Measurements from ENCODE around the gene SLC41A3. TPM values are rescaled to one million over a fixed set of nuclear protein-coding genes. Genes with fewer than 3 reads are reported as not detected.

Gene SLC41A3
- total and polyA plus RNA-seq, 2 of the 8 experiments (the other 6 are each of a cell fraction or from before 2014, with no cell fraction given) = 30.2 to 56.4 TPM

- H3K4ac ChIP-seq (replicated peaks; ENCODE audit: insufficient read length, low read depth, low read length) = no peak overlapping the region
- H3K4me1 ChIP-seq (replicated peaks in 1 of 4; ENCODE audit: control insufficient read depth in 3 of 4, insufficient read depth in 4 of 4, low read length in 3 of 4) = no peaks in the 10 kb centered on the region; a peak in 1 of 7 replicates
- H3K4me2 ChIP-seq (ENCODE audit: insufficient read depth in 1 of 2, low read depth in 2 of 2, low read length in 2 of 2) = no peak overlapping the region
- H3K27ac ChIP-seq (ENCODE audit: low read depth, low read length) = no peak overlapping the region
- H2BK15ac ChIP-seq (ENCODE audit: low read length) = no peak overlapping the region
- no peak overlapping the region for H3K9ac ChIP-seq (replicated peaks in 1 of 4; ENCODE audit: extremely low read depth in 1 of 4, low read depth in 3 of 4, low read length in 3 of 4)
- ChIA-PET CTCF (ENCODE audit: partially characterized antibody) (interaction anchor here (1.0 to 5.5 kb wide), 5 partner anchors 10 to 29 kb away, joined by 3 to 52 read pairs (median 3); no protein-coding TSS in a partner anchor), POLR2A (ENCODE audit: partially characterized antibody) (no interaction called here)
- H3K56ac ChIP-seq (replicated peaks; ENCODE audit: insufficient read length, low read depth, low read length) = no peak overlapping the region
- no peak overlapping the region for H2BK12ac ChIP-seq (ENCODE audit: low read depth, low read length)
- no peaks in the 10 kb centered on the region for H3K79me1 ChIP-seq (ENCODE audit: low read depth, low read length)
- H2AFZ ChIP-seq (ENCODE audit: low read length) = no peak overlapping the region
- no peak overlapping the region for H2BK5ac ChIP-seq (ENCODE audit: low read depth, low read length)
- H3K18ac ChIP-seq (ENCODE audit: extremely low read depth, low read length) = no peak overlapping the region
- H3K27me3 ChIP-seq (replicated peaks in 1 of 4; ENCODE audit: control insufficient read depth in 3 of 4, extremely low read depth in 1 of 4, insufficient read depth in 3 of 4, low read length in 3 of 4) = 0 out of 7 replicates have a peak, but pooled peaks cover 0 to 2% (median 0%) of the 10 kb centered on the region in 4 experiments
- H3K4me3 ChIP-seq (ENCODE audit: extremely low read depth in 1 of 4, insufficient read depth in 2 of 4, low read depth in 3 of 4, low read length in 4 of 4) = no peak overlapping the region
- DNase-seq (ENCODE audit: low read depth in 1 of 2, low spot score in 2 of 2) = no peak
- no peak overlapping the region for H2BK120ac ChIP-seq (replicated peaks; ENCODE audit: low read depth, low read length)
- H4K20me1 ChIP-seq (replicated peaks in 1 of 2; ENCODE audit: control insufficient read depth in 1 of 2, insufficient read depth in 2 of 2, low read length in 2 of 2) = no peaks in the 10 kb centered on the region
- H3K79me2 ChIP-seq (ENCODE audit: control insufficient read depth in 1 of 2, insufficient read depth in 2 of 2, low read length in 2 of 2) = no peaks in the 10 kb centered on the region
- H3K23ac ChIP-seq (ENCODE audit: insufficient read length) = no peak overlapping the region
- H3K36me3 ChIP-seq (ENCODE audit: control insufficient read depth in 2 of 4, insufficient read depth in 4 of 4, low read length in 3 of 4) = no peaks in the 10 kb centered on the region
- no peaks in the 10 kb centered on the region for H3K9me3 ChIP-seq (ENCODE audit: insufficient read depth in 2 of 2, low read depth in 1 of 2, low read length in 1 of 2)
- no peak overlapping the region for H4K91ac ChIP-seq (replicated peaks; ENCODE audit: insufficient read length, low read length)
- no peaks in the 10 kb centered on the region for H3K23me2 ChIP-seq (ENCODE audit: low read depth, low read length)
- no peak for FAIRE-seq
- WGBS, 2 experiments (ENCODE audit: extremely low coverage in 1 of 2, insufficient coverage in 1 of 2, insufficient read length in 1 of 2, insufficient replicate concordance in 2 of 2, low coverage in 1 of 2, low lambda C conversion rate in 2 of 2, missing lambda C conversion rate in 1 of 2) = 80% methylated on average over 14 of the region's 15 CpGs; no CpG with 5 or more reads in 1 of the 2 experiments
- H4K8ac ChIP-seq (ENCODE audit: extremely low read depth, insufficient read depth, low read length) = no peak overlapping the region
- H4K5ac ChIP-seq (ENCODE audit: insufficient read length, low read depth, low read length) = no peak overlapping the region
- H2AK5ac ChIP-seq (ENCODE audit: low read depth, low read length) = no peak overlapping the region
- no peak overlapping the region for H3K14ac ChIP-seq (ENCODE audit: insufficient read length)
- no peak overlapping the region for H2BK20ac ChIP-seq (ENCODE audit: low read length)
These were observed 21.1 kb upstream of the SLC41A3 start for GRCh38 chr3:126104742-126105605.
